OCI-LY7 (cell line): Measurements from ENCODE around the gene IFNL4.

Experiments used
- CTCF ChIP-seq: fragments of 200-600 bp; sonication (generic); conservative IDR thresholded peaks from 2 replicates; pipeline ENCODE4 v1.5.1; 2014; ENCODE audit warnings: mild to moderate bottlenecking, antibody characterized with exemption, low read length, moderate library complexity, mixed read lengths
- EZH2phosphoT487 ChIP-seq: fragments of 200-600 bp; sonication (generic); IDR thresholded peaks from 2 replicates; pipeline ENCODE4 v1.6.1; 2018; ENCODE audit warnings: low read depth, borderline replicate concordance, mild to moderate bottlenecking, mixed run types, antibody characterized with exemption, low read length, moderate library complexity, mixed read lengths

- TF ChIP-seq CTCF: no peak
- TF ChIP-seq EZH2phosphoT487: no peak
These were observed 21.6 kb upstream of the IFNL4 start for GRCh38 chr19:39270036-39270871.
